Panc1 (cell line): ENCODE results near the gene RAP2C. TPM values are rescaled to one million over a fixed set of nuclear protein-coding genes. Genes with fewer than 3 reads are reported as not detected.

ENCODE experiments used
- ATAC-seq: fragments of 200-7000 bp; cut with Tn5 transposase; 2 replicates; pipeline ENCODE4 v1.9.1; 2020; ENCODE audit warnings: mild to moderate bottlenecking, moderate library complexity
- BruUV-seq: library from RNA; stranded (reverse); fragments of 400-500 nt; replicated peaks from 2 replicates; lab custom pipeline; 2021; lab: Mats Ljungman, UMichigan
- CTCF ChIA-PET: fragments of 300-600 bp; sonication (Branson Sonifier 250); formaldehyde crosslinking; loops from one replicate; lab custom pipeline; 2022; ENCODE audit warnings: antibody characterized with exemption; lab: Charles Lee
- POLR2A ChIA-PET: fragments of 300-600 bp; sonication (Branson Sonifier 250); formaldehyde crosslinking; loops from one replicate; lab custom pipeline; 2022; ENCODE audit warnings: antibody characterized with exemption; lab: Charles Lee
- DNase-seq: peaks from one replicate; pipeline ENCODE4 v3.0.0-alpha.2; 2010; ENCODE audit warnings: low read depth, low spot score
- H3K27ac ChIP-seq: 2 replicates; pipeline ENCODE4 v1.5.1; 2011; ENCODE audit warnings: mild to moderate bottlenecking, low read length, inconsistent platforms
- H3K27me3 ChIP-seq: fragments of 200-500 bp; sonication (Bioruptor generic); 2 replicates; pipeline ENCODE4 v1.6.0; 2014; ENCODE audit warnings: low read length, inconsistent platforms; ENCODE audit not compliant: control insufficient read depth, insufficient read depth
- H3K36me3 ChIP-seq: fragments of 200-500 bp; sonication (Bioruptor generic); 2 replicates; pipeline ENCODE4 v1.5.1; 2014; ENCODE audit warnings: inconsistent platforms, mild to moderate bottlenecking, low read length, moderate library complexity; ENCODE audit not compliant: control insufficient read depth, insufficient read depth
- H3K4me1 ChIP-seq: 2 replicates; pipeline ENCODE4 v1.5.1; 2011; ENCODE audit warnings: inconsistent platforms, mild to moderate bottlenecking, low read length, moderate library complexity; ENCODE audit not compliant: control insufficient read depth, insufficient read depth
- H3K4me3 ChIP-seq, 2 experiments: 2 replicates each; pipeline ENCODE4 v1.5.1; 2011 to 2012; ENCODE audit warnings: low read depth in 2 of 2, low read length in 2 of 2, mild to moderate bottlenecking in 2 of 2, inconsistent platforms in 1 of 2, moderate library complexity in 1 of 2
- H3K9me3 ChIP-seq: fragments of 200-500 bp; sonication (Bioruptor generic); 2 replicates; pipeline ENCODE4 v1.5.1; 2014; ENCODE audit warnings: low read depth, mild to moderate bottlenecking, inconsistent platforms, low read length, moderate library complexity; ENCODE audit not compliant: control insufficient read depth, insufficient read depth
- POLR2AphosphoS5 ChIP-seq: IDR thresholded peaks from 2 replicates; pipeline ENCODE4 v1.6.1; 2012; ENCODE audit warnings: mild to moderate bottlenecking, low read depth, low read length, moderate library complexity
- SIN3A ChIP-seq: IDR thresholded peaks from 2 replicates; pipeline ENCODE4 v1.6.1; 2012; ENCODE audit warnings: low read depth, mild to moderate bottlenecking, low read length, moderate library complexity, borderline replicate concordance; ENCODE audit not compliant: insufficient read depth
- TCF7L2 ChIP-seq: IDR thresholded peaks from 2 replicates; pipeline ENCODE4 v1.6.1; 2011; ENCODE audit warnings: mild to moderate bottlenecking, low read depth, low read length, inconsistent platforms
- in situ Hi-C: cut with HindIII; loops from 2 replicates; pipeline ENCODE4 v1.10.0; 2016; ENCODE audit warnings: low sequenced_read_pairs, low pct_unique_long_range_greater_than_20kb
- intact Hi-C: fragments of 100-400 bp; cut with micrococcal nuclease; formaldehyde crosslinking; loops from one replicate; pipeline ENCODE4 v1.10.0; 2022; ENCODE audit not compliant: unreplicated experiment
- total RNA-seq: library from RNA; stranded (reverse); gene quantifications from one replicate; pipeline ENCODE4 v1.2.1, GENCODE V29; 2021; ENCODE audit not compliant: unreplicated experiment
- TF ChIP-seq, protein P1 (sequence below), 2 experiments: IDR thresholded peaks; 2 replicates each; pipeline ENCODE4 v1.6.1; 2011 to 2012; ENCODE audit warnings: low read depth in 2 of 2, control low read depth in 1 of 2, low read length in 1 of 2, mild to moderate bottlenecking in 1 of 2, moderate library complexity in 1 of 2; ENCODE audit not compliant: insufficient read depth in 1 of 2
- TF ChIP-seq, protein P2 (sequence below): fragments of 450-650 bp; IDR thresholded peaks from 2 replicates; pipeline ENCODE4 v1.5.1; 2017; ENCODE audit warnings: mild to moderate bottlenecking

RAP2C gene
- total RNA-seq, 1 experiment from 2014 or later: 36.2 TPM

DNA sequence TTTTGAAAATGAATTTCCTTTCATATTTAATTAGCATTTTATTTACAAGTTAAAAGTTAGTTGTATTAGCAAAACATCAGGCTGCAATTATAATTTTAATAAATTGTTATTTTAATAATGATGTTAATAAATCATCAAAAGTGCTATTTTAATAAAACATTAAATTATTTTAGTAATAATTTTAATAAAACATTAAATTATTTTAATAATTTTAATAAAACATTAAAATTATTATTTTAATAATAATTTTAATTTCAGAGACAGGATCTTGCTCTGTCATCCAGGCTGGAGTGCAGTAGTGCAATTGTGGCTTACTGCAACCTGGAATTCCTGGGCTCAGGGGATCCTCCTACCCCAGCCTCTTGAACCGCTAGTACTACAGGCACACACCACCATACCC lies 10.8 kb downstream of the RAP2C start:
- H3K36me3 ChIP-seq: peaks cover 30% of the 10 kb centered on the region
- POLR2A ChIA-PET: no interaction called here
- no peaks in the 10 kb centered on the region; the same call in 1 of the 2 replicates for H3K4me1 ChIP-seq
- no peak overlapping the region for H3K27ac ChIP-seq
- no TSS peak for BruUV-seq
- ATAC-seq (no peak), DNase-seq (no peak)
- TF ChIP-seq SIN3A (no peak), POLR2AphosphoS5 (no peak), TCF7L2 (no peak)
- TF ChIP-seq, protein P1, sequence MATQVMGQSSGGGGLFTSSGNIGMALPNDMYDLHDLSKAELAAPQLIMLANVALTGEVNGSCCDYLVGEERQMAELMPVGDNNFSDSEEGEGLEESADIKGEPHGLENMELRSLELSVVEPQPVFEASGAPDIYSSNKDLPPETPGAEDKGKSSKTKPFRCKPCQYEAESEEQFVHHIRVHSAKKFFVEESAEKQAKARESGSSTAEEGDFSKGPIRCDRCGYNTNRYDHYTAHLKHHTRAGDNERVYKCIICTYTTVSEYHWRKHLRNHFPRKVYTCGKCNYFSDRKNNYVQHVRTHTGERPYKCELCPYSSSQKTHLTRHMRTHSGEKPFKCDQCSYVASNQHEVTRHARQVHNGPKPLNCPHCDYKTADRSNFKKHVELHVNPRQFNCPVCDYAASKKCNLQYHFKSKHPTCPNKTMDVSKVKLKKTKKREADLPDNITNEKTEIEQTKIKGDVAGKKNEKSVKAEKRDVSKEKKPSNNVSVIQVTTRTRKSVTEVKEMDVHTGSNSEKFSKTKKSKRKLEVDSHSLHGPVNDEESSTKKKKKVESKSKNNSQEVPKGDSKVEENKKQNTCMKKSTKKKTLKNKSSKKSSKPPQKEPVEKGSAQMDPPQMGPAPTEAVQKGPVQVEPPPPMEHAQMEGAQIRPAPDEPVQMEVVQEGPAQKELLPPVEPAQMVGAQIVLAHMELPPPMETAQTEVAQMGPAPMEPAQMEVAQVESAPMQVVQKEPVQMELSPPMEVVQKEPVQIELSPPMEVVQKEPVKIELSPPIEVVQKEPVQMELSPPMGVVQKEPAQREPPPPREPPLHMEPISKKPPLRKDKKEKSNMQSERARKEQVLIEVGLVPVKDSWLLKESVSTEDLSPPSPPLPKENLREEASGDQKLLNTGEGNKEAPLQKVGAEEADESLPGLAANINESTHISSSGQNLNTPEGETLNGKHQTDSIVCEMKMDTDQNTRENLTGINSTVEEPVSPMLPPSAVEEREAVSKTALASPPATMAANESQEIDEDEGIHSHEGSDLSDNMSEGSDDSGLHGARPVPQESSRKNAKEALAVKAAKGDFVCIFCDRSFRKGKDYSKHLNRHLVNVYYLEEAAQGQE (IDR thresholded peaks at IDR 0.05; ENCODE audit: insufficient read depth in 1 of 2, low read depth in 2 of 2, low read length in 1 of 2): no peak
- TF ChIP-seq, protein P2, sequence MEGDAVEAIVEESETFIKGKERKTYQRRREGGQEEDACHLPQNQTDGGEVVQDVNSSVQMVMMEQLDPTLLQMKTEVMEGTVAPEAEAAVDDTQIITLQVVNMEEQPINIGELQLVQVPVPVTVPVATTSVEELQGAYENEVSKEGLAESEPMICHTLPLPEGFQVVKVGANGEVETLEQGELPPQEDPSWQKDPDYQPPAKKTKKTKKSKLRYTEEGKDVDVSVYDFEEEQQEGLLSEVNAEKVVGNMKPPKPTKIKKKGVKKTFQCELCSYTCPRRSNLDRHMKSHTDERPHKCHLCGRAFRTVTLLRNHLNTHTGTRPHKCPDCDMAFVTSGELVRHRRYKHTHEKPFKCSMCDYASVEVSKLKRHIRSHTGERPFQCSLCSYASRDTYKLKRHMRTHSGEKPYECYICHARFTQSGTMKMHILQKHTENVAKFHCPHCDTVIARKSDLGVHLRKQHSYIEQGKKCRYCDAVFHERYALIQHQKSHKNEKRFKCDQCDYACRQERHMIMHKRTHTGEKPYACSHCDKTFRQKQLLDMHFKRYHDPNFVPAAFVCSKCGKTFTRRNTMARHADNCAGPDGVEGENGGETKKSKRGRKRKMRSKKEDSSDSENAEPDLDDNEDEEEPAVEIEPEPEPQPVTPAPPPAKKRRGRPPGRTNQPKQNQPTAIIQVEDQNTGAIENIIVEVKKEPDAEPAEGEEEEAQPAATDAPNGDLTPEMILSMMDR: no peak
- no peak overlapping the region for H3K4me3 ChIP-seq
- in situ Hi-C loops: no loop called here
- H3K27me3 ChIP-seq: no peaks in the 10 kb centered on the region
- H3K9me3 ChIP-seq: no peaks in the 10 kb centered on the region
- CTCF ChIA-PET: no interaction called here
- intact Hi-C loops: no loop called here

DNA sequence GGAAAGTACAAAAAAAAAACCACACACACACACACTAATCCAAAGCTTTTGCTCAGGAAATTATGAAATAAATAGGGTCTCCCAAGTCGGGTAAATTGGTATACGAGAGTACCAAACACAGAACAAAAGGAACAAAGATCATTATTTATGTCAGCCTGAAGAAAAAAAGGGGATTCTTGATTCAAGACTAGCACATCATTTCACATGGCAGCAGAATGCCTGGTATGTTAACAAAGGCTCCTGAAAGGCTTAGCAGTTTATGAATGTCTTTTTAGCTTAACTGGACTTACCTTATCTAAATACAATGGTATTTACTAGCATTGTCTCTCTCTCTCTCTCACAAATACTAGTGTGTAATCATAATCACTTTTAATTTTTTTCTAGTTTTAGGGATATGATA lies 11.3 kb downstream of the RAP2C start:
- no peaks in the 10 kb centered on the region for H3K9me3 ChIP-seq
- H3K4me3 ChIP-seq: no peak overlapping the region
- H3K36me3 ChIP-seq: peaks cover 26% of the 10 kb centered on the region
- POLR2A ChIA-PET: no interaction called here
- no peak for TF ChIP-seq POLR2AphosphoS5
- TF ChIP-seq, protein P2: no peak
- H3K27ac ChIP-seq: no peak overlapping the region
- CTCF ChIA-PET: interaction anchor here (0.6 kb wide), 1 partner anchor 370 kb away, joined by 4 read pairs; no protein-coding TSS in a partner anchor
- no peaks in the 10 kb centered on the region; the same call in 1 of the 2 replicates for H3K4me1 ChIP-seq
- no peaks in the 10 kb centered on the region for H3K27me3 ChIP-seq
- in situ Hi-C loops: no loop called here
- intact Hi-C loops: no loop called here
- no TSS peak for BruUV-seq
- no peak for ATAC-seq
- DNase-seq: no peak
